Loucy (cell line): ENCODE data around the gene NELL2.

ENCODE experiments used
- CTCF ChIP-seq: fragments of 200-600 bp; sonication (generic); conservative IDR thresholded peaks from 2 replicates; pipeline ENCODE4 v1.5.1; 2014; ENCODE audit warnings: mild to moderate bottlenecking, antibody characterized with exemption, low read length
- EZH2phosphoT487 ChIP-seq: fragments of 200-600 bp; IDR thresholded peaks from 2 replicates; pipeline ENCODE4 v1.6.1; 2018; ENCODE audit warnings: antibody characterized with exemption, mild to moderate bottlenecking, moderate library complexity, borderline replicate concordance

GRCh38 chr12:44851586-44851985, 24.5 kb downstream of the NELL2 start:
- TF ChIP-seq CTCF (no peak), EZH2phosphoT487 (no peak)
